WERI-Rb-1 (cell line): ENCODE data around the gene LILRB3.
A peak's percentile ranks its signal among the peaks of the same experiment; 100 is the strongest.
"Not testable (repeated sequence)": the region's sequence is repeated elsewhere in the genome, so short reads cannot be mapped to it uniquely, and the experiment has no call there.

ENCODE experiments used
- DNase-seq: peaks from one replicate; pipeline ENCODE4 v3.0.0-alpha.2; 2020
- H3K27ac ChIP-seq: fragments of 250-450 bp; sonication (Bioruptor Pico); 2 replicates; pipeline ENCODE4 v1.5.1; 2020; ENCODE audit warnings: mild to moderate bottlenecking, moderate library complexity
- H3K27me3 ChIP-seq: fragments of 250-450 bp; sonication (Bioruptor Pico); 2 replicates; pipeline ENCODE4 v1.5.1; 2021; ENCODE audit warnings: mild to moderate bottlenecking, low read depth, moderate library complexity; ENCODE audit not compliant: insufficient read depth, severe bottlenecking
- H3K36me3 ChIP-seq: fragments of 250-450 bp; sonication (Bioruptor Pico); 2 replicates; pipeline ENCODE4 v1.5.1; 2020; ENCODE audit warnings: mild to moderate bottlenecking, moderate library complexity
- H3K4me3 ChIP-seq: 2 replicates; pipeline ENCODE4 v1.5.1; 2011; ENCODE audit warnings: low read depth, mild to moderate bottlenecking, control low read depth, low read length
- H3K9me3 ChIP-seq: fragments of 250-450 bp; sonication (Bioruptor Pico); 2 replicates; pipeline ENCODE4 v1.5.1; 2021; ENCODE audit warnings: mild to moderate bottlenecking, moderate library complexity; ENCODE audit not compliant: severe bottlenecking
- TF ChIP-seq, protein P1 (sequence below): IDR thresholded peaks from 2 replicates; pipeline ENCODE4 v1.5.1; 2011; ENCODE audit warnings: low read depth, mild to moderate bottlenecking, control low read depth, inconsistent platforms, low read length

The LILRB3 gene

DNA sequence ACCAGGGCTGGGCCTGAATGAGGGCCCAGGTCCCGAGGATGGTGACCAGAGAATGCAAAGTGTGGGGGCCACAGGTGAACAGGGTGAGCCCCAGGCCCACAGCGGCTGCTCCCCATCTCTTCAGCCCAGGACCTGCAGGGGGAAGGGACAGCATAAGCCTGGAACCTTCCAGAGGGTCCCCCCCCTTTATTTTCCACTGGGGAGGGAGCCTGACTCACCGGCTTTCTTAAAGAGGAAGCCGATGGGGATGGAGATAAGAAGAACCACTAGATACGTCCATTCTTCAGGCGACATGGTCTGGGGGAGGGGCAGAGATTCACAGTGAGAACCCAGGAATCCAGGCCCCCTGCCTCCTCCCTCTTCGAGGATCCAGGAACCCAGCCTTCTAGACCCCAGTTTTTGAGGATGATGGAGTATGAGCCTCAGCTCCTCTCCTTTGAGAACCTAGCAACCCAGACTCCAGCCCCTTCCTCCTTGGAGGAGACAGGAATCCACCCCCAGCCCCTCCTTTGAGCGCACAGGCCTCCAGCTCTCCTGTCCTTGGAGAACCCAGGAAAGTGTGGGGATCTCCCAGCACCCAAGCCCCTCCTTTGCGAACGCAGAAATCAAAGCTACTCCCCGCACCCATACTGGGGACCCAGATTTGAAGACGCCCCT lies 34.5 kb downstream of the LILRB3 start:
- TF ChIP-seq, protein P1, sequence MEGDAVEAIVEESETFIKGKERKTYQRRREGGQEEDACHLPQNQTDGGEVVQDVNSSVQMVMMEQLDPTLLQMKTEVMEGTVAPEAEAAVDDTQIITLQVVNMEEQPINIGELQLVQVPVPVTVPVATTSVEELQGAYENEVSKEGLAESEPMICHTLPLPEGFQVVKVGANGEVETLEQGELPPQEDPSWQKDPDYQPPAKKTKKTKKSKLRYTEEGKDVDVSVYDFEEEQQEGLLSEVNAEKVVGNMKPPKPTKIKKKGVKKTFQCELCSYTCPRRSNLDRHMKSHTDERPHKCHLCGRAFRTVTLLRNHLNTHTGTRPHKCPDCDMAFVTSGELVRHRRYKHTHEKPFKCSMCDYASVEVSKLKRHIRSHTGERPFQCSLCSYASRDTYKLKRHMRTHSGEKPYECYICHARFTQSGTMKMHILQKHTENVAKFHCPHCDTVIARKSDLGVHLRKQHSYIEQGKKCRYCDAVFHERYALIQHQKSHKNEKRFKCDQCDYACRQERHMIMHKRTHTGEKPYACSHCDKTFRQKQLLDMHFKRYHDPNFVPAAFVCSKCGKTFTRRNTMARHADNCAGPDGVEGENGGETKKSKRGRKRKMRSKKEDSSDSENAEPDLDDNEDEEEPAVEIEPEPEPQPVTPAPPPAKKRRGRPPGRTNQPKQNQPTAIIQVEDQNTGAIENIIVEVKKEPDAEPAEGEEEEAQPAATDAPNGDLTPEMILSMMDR, result no peak
- H3K9me3 ChIP-seq, result no peaks in the 10 kb centered on the region
- no peaks in the 10 kb centered on the region for H3K27me3 ChIP-seq
- H3K4me3 ChIP-seq, result peak overlapping the region; percentile 49
- H3K27ac ChIP-seq, result peak overlapping the region; percentile 91
- no peak for DNase-seq
- peaks cover 16% of the 10 kb centered on the region for H3K36me3 ChIP-seq

DNA sequence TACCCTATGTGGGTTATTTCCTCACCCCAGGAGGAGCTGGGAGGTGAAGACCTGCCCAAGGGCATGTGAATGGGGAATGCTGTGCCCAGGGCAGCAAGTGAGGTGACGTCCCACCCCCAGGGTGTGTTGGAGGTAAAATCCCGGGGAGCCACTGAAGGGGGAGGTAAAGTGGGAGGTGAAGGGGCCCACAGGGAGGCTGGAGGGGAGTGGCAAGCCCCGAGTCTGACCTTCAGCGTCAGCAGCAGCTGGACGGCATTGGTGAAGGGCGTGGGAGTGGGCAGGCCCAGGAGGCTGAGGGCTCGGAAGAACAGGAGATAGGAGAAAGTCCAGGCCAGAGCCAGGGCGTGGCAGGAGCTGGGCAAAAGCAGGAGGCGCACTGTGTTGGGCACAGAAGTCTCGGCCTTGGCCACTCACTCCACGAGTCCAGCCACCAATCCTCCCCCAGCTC lies 35.8 kb downstream of the LILRB3 start:
- H3K9me3 ChIP-seq, result no peaks in the 10 kb centered on the region
- H3K4me3 ChIP-seq, result no peak overlapping the region
- no peak overlapping the region for H3K27ac ChIP-seq
- H3K36me3 ChIP-seq, result peaks cover 12% of the 10 kb centered on the region
- no peaks in the 10 kb centered on the region for H3K27me3 ChIP-seq
- DNase-seq, result no peak
- TF ChIP-seq, protein P1, result no peak

DNA sequence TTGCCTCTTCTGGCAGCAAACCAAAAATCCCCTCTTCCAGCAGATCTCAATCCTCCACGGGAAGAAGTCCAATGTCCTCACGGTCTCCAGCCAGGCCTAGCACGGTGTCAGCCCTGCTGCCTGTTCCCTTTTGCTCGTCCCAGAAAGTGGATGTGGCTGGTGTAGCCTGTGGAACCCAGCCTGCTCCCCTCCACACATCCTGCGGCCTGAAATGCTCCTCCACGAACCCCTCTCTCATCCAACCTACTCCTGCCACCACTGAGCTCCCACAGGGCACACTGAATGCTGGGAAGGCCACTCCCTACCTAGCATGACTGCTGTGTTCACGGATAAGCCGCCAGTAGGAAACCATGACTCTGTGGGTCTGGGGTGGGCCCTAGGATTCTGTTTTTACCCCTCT lies 36.5 kb downstream of the LILRB3 start:
- Histone ChIP-seq H3K36me3 (peaks cover 12% of the 10 kb centered on the region), H3K9me3 (no peaks in the 10 kb centered on the region), H3K27ac (no peak overlapping the region), H3K27me3 (no peaks in the 10 kb centered on the region), H3K4me3 (no peak overlapping the region)
- no peak for DNase-seq
- TF ChIP-seq, protein P1, result no peak

DNA sequence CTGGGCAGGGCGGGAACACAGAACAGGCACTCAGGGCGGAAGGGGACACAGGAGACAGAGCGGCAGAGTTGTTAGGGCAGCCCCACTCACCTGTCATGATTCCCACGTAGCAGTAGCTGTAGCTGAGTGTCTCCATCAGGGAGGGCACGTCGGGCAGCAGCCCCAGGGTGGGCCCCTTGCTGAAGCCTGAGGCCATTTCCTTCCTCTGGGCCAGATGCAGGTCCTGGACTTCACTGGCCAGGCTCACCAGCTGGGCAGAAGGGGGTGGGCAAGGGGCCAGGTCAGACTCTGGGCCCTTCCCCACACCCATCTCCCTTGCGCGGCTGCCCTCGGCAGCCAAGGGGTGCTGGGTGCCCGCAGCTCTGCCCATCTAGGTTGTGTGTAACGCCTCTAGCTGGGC lies 39.4 kb downstream of the LILRB3 start:
- TF ChIP-seq, protein P1, result no peak
- DNase-seq, result no peak
- Histone ChIP-seq H3K27ac (no peak overlapping the region), H3K4me3 (no peak overlapping the region), H3K9me3 (no peaks in the 10 kb centered on the region), H3K27me3 (no peaks in the 10 kb centered on the region), H3K36me3 (peaks cover 29% of the 10 kb centered on the region)

DNA sequence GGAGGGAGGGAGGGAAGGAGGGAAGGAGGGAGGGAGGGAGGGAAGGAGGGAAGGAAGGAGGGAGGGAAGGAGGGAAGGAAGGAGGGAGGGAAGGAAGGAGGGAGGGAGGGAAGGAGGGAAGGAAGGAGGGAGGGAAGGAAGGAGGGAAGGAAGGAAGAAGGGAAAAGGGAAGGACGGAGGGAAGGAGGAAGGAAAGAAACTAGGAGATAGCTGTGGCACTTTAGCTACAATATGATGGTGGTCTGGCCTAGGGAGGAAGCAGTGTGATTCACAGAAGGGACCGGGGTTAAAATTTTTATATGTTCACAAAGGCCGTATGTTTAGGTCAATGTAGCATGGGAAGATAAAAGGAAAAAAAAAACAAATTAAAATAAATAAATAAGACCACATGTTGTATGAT lies 40.9 kb downstream of the LILRB3 start:
- H3K36me3 ChIP-seq, result peaks cover 28% of the 10 kb centered on the region
- not testable (repeated sequence) for H3K9me3 ChIP-seq, H3K27ac ChIP-seq, H3K4me3 ChIP-seq, H3K27me3 ChIP-seq, DNase-seq

DNA sequence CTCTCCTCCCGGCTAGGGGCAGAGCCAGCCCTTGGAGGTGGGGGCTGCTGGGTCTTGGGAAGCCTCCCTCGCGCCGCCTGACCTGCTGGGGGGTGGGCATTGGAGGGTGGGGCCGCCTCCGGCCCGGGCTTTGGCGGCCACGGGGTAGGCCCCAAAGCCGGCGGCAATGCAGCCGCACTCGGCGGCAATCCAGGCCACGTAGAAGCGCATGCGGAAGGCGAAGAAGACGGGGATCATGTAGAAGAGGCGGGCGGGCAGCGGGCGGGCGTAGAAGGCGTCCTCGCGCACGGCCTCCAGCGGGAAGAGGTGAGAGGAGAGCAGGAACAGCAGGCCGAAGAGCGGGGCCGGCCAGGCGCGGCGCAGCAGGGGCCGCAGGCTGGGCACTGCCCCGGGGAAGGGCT lies 42.1 kb downstream of the LILRB3 start:
- Histone ChIP-seq H3K36me3 (peaks cover 34% of the 10 kb centered on the region), H3K9me3 (no peaks in the 10 kb centered on the region), H3K27me3 (no peaks in the 10 kb centered on the region), H3K27ac (no peak overlapping the region), H3K4me3 (no peak overlapping the region)
- DNase-seq, result no peak
- TF ChIP-seq, protein P1, result no peak
